K562 (cell line): ENCODE results near the gene DYNLT3. TPM values are rescaled to one million over a fixed set of nuclear protein-coding genes. Genes with fewer than 3 reads are reported as not detected.

Experiments used
- BCLAF1 ChIP-seq, 2 experiments: fragments of 450-650 bp in 1 of 2; IDR thresholded peaks; 2 replicates each; pipeline ENCODE4 v1.6.1; 2011 to 2017; ENCODE audit warnings: low read depth in 2 of 2, antibody characterized with exemption in 1 of 2, borderline replicate concordance in 1 of 2, low read length in 1 of 2, mild to moderate bottlenecking in 1 of 2, mixed read lengths in 1 of 2; ENCODE audit not compliant: control insufficient read depth in 1 of 2
- BRD9 ChIP-seq: fragments of 450-650 bp; IDR thresholded peaks from 2 replicates; pipeline ENCODE4 v1.6.1; 2018; ENCODE audit warnings: low read depth; ENCODE audit not compliant: partially characterized antibody
- CBFA2T2 ChIP-seq: fragments of 450-650 bp; conservative IDR thresholded peaks from 2 replicates; pipeline ENCODE4 v1.6.1; 2017; ENCODE audit warnings: mild to moderate bottlenecking
- CHD2 ChIP-seq: IDR thresholded peaks from 2 replicates; pipeline ENCODE4 v1.6.1; 2011; ENCODE audit warnings: low read depth, low read length
- ESRRB ChIP-seq: fragments of 250-450 bp; sonication (Bioruptor Pico); IDR thresholded peaks from 2 replicates; pipeline ENCODE4 v1.5.0; 2020; ENCODE audit warnings: mild to moderate bottlenecking, moderate library complexity, borderline replicate concordance
- GTF2A2 ChIP-seq: IDR thresholded peaks from 2 replicates; pipeline ENCODE4 v1.6.1; 2016; ENCODE audit warnings: mild to moderate bottlenecking, missing genetic modification characterization, missing compliant biosample characterization
- HDAC3 ChIP-seq: fragments of 450-650 bp; IDR thresholded peaks from 2 replicates; pipeline ENCODE4 v1.6.1; 2018; ENCODE audit warnings: borderline replicate concordance, mild to moderate bottlenecking, moderate library complexity; ENCODE audit not compliant: partially characterized antibody
- IRF1 ChIP-seq: sonication (generic); formaldehyde crosslinking; IDR thresholded peaks from 2 replicates; pipeline ENCODE4 v1.8.0; 2022; ENCODE audit warnings: missing genetic modification reagents, mild to moderate bottlenecking, borderline replicate concordance
- NCOA6 ChIP-seq: fragments of 450-650 bp; IDR thresholded peaks from 2 replicates; pipeline ENCODE4 v1.6.1; 2017; ENCODE audit warnings: mild to moderate bottlenecking
- NFXL1 ChIP-seq: fragments of 450-650 bp; formaldehyde crosslinking; IDR thresholded peaks from 2 replicates; pipeline ENCODE4 v1.4.0; 2021; ENCODE audit warnings: mild to moderate bottlenecking
- POLR2G ChIP-seq: fragments of 200-400 bp; formaldehyde crosslinking; IDR thresholded peaks from 2 replicates; pipeline ENCODE4 v1.6.1; 2017; ENCODE audit warnings: low read depth, mild to moderate bottlenecking, antibody characterized with exemption, low read length, moderate library complexity
- RHOXF2B ChIP-seq: fragments of 250-450 bp; sonication (Bioruptor Pico); conservative IDR thresholded peaks from 2 replicates; pipeline ENCODE4 v1.5.1; 2021
- SRSF3 ChIP-seq: fragments of 200-400 bp; formaldehyde crosslinking; IDR thresholded peaks from 2 replicates; pipeline ENCODE4 v1.6.1; 2016; ENCODE audit warnings: mild to moderate bottlenecking, low read length, moderate library complexity; ENCODE audit not compliant: insufficient read depth
- TARDBP ChIP-seq: fragments of 450-650 bp; IDR thresholded peaks from 2 replicates; pipeline ENCODE4 v1.6.1; 2016
- ZBTB34 ChIP-seq: fragments of 250-450 bp; sonication (Bioruptor Pico); IDR thresholded peaks from 2 replicates; pipeline ENCODE4 v1.8.0; 2021; ENCODE audit warnings: mild to moderate bottlenecking, moderate library complexity
- ZKSCAN3 ChIP-seq: fragments of 250-450 bp; sonication (Bioruptor Pico); IDR thresholded peaks from 2 replicates; pipeline ENCODE4 v1.4.0; 2020
- ZNF133 ChIP-seq: fragments of 250-450 bp; sonication (Bioruptor Pico); IDR thresholded peaks from 2 replicates; pipeline ENCODE4 v1.4.0; 2020; ENCODE audit warnings: mild to moderate bottlenecking
- ZNF445 ChIP-seq: fragments of 250-450 bp; sonication (Bioruptor Pico); IDR thresholded peaks from 2 replicates; pipeline ENCODE4 v1.4.0; 2020; ENCODE audit warnings: low read depth, mild to moderate bottlenecking, moderate library complexity
- polyA plus RNA-seq, 8 experiments: library from polyadenylated mRNA; depleted of rRNA in 4 of 8; stranded (reverse) in 5 of 8; unstranded in 3 of 8; fragments of >200 nt; fragmentation: Nextera tagmentation in 2 of 8; fragmentation: Illumina TruSeq in 1 of 8; extraction: Ambion mirVana in 2 of 8; extraction: Trizol in 1 of 8; gene quantifications; 2 replicates each; pipeline versions ENCODE4 v1.2.1 to v1.2.3, GENCODE V29; 2011 to 2014; ENCODE audit warnings: inconsistent platforms in 1 of 8, missing spikeins in 1 of 8
- total RNA-seq, 7 experiments: library from RNA; depleted of rRNA in 6 of 7; stranded (reverse); fragments of >200 nt in 6 of 7; fragmentation: Illumina TruSeq in 2 of 7; extraction: Trizol in 2 of 7; gene quantifications; 2 replicates each; pipeline versions ENCODE4 v1.2.1 to v1.2.3, GENCODE V29; 2011 to 2021; ENCODE audit warnings: low replicate concordance in 1 of 7

DYNLT3 gene
- total and polyA plus RNA-seq, 9 of the 15 experiments (the other 6 are each of a cell fraction or from before 2014, with no cell fraction given), result 4.5 to 17.5 (median 8.3) TPM

GRCh38 chrX:37871626-37872302 lies 24.4 kb upstream of the DYNLT3 start (continued):
- TF ChIP-seq RHOXF2B (CRISPR knock-in tag) (no peak), IRF1 (CRISPR knock-in tag) (no peak), NFXL1 (CRISPR knock-in tag) (no peak), POLR2G (no peak), ZNF133 (CRISPR knock-in tag) (no peak), CBFA2T2 (peak; percentile 89), BCLAF1 (IDR thresholded peaks at IDR 0.05; ENCODE audit: borderline replicate concordance in 1 of 2, control insufficient read depth in 1 of 2, low read depth in 2 of 2, low read length in 1 of 2) (no peak), GTF2A2 (tag) (no peak), ZBTB34 (CRISPR knock-in tag) (no peak), BRD9 (no peak), SRSF3 (no peak), ZNF445 (CRISPR knock-in tag) (no peak), NCOA6 (no peak), HDAC3 (no peak), TARDBP (no peak), CHD2 (no peak), ESRRB (CRISPR knock-in tag) (no peak), ZKSCAN3 (CRISPR knock-in tag) (peak; percentile 59)
